GM23338 (cell line): ENCODE results near the gene SESN1.
A peak's percentile ranks its signal among the peaks of the same experiment; 100 is the strongest.

Experiments
- EZH2 ChIP-seq: fragments of 200-600 bp; sonication (generic); IDR thresholded peaks from one replicate; pipeline ENCODE4 v1.8.0; 2017; ENCODE audit warnings: antibody characterized with exemption, mild to moderate bottlenecking, low read depth; ENCODE audit not compliant: unreplicated experiment
- JUNB ChIP-seq: IDR thresholded peaks from one replicate; pipeline ENCODE4 v1.6.1; 2016; ENCODE audit warnings: antibody characterized with exemption; ENCODE audit not compliant: unreplicated experiment
- TF ChIP-seq, protein P1 (sequence below), 2 experiments: fragments of 200-600 bp in 1 of 2; sonication (generic) in 1 of 2; conservative IDR thresholded peaks; 2 replicates each; pipeline versions ENCODE4 v1.5.1 to v1.6.1; 2016 to 2017; ENCODE audit warnings: antibody characterized with exemption in 2 of 2, low read depth in 2 of 2, mild to moderate bottlenecking in 2 of 2, moderate library complexity in 1 of 2

DNA sequence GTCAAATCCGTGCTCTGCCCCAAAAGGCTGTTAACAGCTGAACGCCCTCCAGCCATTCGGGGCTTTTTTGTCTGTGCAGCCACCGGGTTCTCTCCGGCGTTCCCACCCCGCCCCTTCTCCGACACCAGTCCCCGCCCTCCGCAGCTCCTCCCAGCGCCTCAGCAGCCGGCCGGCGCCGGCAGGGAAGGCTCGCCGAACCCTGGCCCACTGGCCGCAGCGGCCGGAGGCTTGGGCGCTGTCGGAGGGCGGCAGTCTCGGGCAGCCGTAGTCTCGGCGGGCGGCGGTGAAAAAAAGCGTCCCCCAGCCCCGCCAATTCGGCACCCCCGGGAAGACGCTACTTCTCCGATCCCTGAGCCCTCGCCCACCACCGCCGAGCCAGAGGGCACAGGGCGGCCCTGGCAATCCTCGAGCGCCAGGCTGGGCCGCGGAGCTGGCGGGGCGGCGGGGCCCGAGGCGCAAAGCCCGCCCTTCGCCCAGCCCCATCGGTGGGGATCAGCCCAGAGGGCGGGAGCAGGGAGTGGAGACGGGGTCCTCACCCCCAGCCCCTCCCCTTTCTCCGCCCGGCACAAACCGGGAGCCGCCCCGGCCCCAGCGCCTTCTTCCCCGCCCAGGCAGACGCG, at the start of gene SESN1:
- TF ChIP-seq, protein P1, sequence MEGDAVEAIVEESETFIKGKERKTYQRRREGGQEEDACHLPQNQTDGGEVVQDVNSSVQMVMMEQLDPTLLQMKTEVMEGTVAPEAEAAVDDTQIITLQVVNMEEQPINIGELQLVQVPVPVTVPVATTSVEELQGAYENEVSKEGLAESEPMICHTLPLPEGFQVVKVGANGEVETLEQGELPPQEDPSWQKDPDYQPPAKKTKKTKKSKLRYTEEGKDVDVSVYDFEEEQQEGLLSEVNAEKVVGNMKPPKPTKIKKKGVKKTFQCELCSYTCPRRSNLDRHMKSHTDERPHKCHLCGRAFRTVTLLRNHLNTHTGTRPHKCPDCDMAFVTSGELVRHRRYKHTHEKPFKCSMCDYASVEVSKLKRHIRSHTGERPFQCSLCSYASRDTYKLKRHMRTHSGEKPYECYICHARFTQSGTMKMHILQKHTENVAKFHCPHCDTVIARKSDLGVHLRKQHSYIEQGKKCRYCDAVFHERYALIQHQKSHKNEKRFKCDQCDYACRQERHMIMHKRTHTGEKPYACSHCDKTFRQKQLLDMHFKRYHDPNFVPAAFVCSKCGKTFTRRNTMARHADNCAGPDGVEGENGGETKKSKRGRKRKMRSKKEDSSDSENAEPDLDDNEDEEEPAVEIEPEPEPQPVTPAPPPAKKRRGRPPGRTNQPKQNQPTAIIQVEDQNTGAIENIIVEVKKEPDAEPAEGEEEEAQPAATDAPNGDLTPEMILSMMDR (conservative IDR thresholded peaks at IDR 0.05; ENCODE audit: low read depth in 2 of 2) = 0 out of 4 replicates have a peak, but pooled peaks of 1 of the 2 experiments have one; percentile 7
- TF ChIP-seq EZH2 (no peak), JUNB (no peak)
